ENCODE results near the gene UBA52.
A peak's percentile ranks its signal among the peaks of the same experiment; 100 is the strongest.

DNA sequence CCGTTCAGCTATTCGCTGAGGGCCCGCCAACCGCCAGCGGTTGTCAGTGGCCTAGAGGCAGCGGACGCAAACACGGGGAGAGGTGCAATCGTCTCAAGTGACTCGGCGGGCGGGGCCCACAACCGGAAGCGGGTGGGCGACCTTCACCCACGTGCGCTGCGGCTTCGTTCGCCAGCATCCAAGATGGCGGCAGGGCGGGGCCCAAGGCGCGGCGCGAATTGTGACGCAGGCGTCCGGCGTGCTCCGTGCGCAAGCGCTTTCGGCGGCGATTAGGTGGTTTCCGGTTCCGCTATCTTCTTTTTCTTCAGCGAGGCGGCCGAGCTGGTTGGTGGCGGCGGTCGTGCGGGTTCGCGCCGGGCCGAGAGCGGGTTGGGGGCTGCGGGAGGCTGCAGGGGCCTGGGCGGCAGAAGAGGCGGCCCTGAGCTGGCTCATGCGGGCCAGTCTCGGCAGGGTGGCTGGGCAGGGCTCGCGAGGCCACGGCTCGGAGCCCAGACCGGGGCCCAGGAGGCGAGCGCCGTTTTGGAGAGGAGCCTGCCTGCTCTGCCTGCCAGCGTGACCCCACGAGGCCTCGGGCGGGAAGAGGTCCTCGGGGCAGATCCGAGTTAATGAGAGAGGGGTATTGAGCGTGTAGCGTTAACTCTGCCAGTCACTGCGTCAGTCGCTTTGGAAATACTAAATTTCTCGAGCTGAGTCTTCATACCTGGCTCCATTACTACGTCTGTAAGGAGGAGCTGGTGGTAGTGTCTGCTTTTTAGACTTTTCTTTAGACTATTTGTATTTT lies at the start of gene UBA52:
- TF ChIP-seq POLR2AphosphoS5 (IDR thresholded peaks at IDR 0.05; ENCODE audit: low read length) (peak; percentile 98), SUZ12 (IDR thresholded peaks at IDR 0.05; ENCODE audit: unreplicated experiment) (no peak), POLR2A (IDR thresholded peaks at IDR 0.05; ENCODE audit: low read depth, low read length) (peak; percentile 99), SIN3A (IDR thresholded peaks at IDR 0.05; ENCODE audit: low read depth, low read length) (peak; percentile 89; the same call in 1 of the 2 replicates), SREBF2 (IDR thresholded peaks at IDR 0.05; ENCODE audit: low read length) (no peak), ZNF384 (IDR thresholded peaks at IDR 0.05; ENCODE audit: borderline replicate concordance, low read depth, low read length) (no peak; the same call in 1 of the 2 replicates), TBL1XR1 (IDR thresholded peaks at IDR 0.05; ENCODE audit: low read depth, low read length) (no peak), MXI1 (IDR thresholded peaks at IDR 0.05; ENCODE audit: low read depth, low read length) (peak; percentile 97), FOXK2 (IDR thresholded peaks at IDR 0.05) (peak; percentile 43; the same call in 1 of the 2 replicates), EP300 (IDR thresholded peaks at IDR 0.05; ENCODE audit: borderline replicate concordance in 1 of 2, control insufficient read depth in 1 of 2, low read depth in 2 of 2, low read length in 2 of 2) (0 out of 4 replicates have a peak, but pooled peaks of 1 of the 2 experiments have one; percentile 17)
- TF ChIP-seq, protein P1, sequence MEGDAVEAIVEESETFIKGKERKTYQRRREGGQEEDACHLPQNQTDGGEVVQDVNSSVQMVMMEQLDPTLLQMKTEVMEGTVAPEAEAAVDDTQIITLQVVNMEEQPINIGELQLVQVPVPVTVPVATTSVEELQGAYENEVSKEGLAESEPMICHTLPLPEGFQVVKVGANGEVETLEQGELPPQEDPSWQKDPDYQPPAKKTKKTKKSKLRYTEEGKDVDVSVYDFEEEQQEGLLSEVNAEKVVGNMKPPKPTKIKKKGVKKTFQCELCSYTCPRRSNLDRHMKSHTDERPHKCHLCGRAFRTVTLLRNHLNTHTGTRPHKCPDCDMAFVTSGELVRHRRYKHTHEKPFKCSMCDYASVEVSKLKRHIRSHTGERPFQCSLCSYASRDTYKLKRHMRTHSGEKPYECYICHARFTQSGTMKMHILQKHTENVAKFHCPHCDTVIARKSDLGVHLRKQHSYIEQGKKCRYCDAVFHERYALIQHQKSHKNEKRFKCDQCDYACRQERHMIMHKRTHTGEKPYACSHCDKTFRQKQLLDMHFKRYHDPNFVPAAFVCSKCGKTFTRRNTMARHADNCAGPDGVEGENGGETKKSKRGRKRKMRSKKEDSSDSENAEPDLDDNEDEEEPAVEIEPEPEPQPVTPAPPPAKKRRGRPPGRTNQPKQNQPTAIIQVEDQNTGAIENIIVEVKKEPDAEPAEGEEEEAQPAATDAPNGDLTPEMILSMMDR (IDR thresholded peaks at IDR 0.05 in 2 of 3, conservative IDR thresholded peaks at IDR 0.05 in 1 of 3; ENCODE audit: control insufficient read depth in 2 of 3, extremely low read depth in 1 of 3, insufficient read depth in 1 of 3, low read depth in 3 of 3, low read length in 3 of 3), result no peak
